ENCODE results near the gene FAAP20. TPM values are rescaled to one million over a fixed set of nuclear protein-coding genes. Genes with fewer than 3 reads are reported as not detected.

Gene FAAP20
- total and polyA plus RNA-seq, 2 of the 8 experiments (the other 6 are each of a cell fraction or from before 2014, with no cell fraction given): 58.4 to 99.8 TPM

- no peak for TF ChIP-seq TEAD4 (IDR thresholded peaks at IDR 0.05; ENCODE audit: low read depth, low read length)
- no peak for TF ChIP-seq BCL11A (IDR thresholded peaks at IDR 0.05; ENCODE audit: low read depth in 2 of 2, low read length in 2 of 2)
- no peak for TF ChIP-seq CHD2 (IDR thresholded peaks at IDR 0.05; ENCODE audit: low read length)
- TF ChIP-seq TBP (IDR thresholded peaks at IDR 0.05; ENCODE audit: low read depth, low read length): no peak
- TF ChIP-seq RNF2 (IDR thresholded peaks at IDR 0.05; ENCODE audit: borderline replicate concordance, low read depth, low read length, missing control alignments, poor library complexity, severe bottlenecking): no peak
- TF ChIP-seq RXRA (IDR thresholded peaks at IDR 0.05; ENCODE audit: insufficient read depth, low read depth, low read length): no peak
Observed at GRCh38 chr1:2158272-2158671, 36.3 kb downstream of the FAAP20 start (continued).

Data from H1 (cell line).